Stomach (tissue), 4 donors: Measurements from ENCODE around the gene SBSN.

Experiments used
- POLR2A ChIP-seq, 4 donors: fragments of 450-650 bp; IDR thresholded peaks; one replicate each; pipeline ENCODE4 v1.6.1; 2016; ENCODE audit warnings: antibody characterized with exemption in 4 of 4, control low read depth in 2 of 4, mild to moderate bottlenecking in 1 of 4, moderate library complexity in 1 of 4
- TF ChIP-seq, protein P1 (sequence below), 7 experiments: fragments of 450-650 bp in 4 of 7; fragments of 200-600 bp in 3 of 7; sonication (generic) in 3 of 7; IDR thresholded peaks; one replicate each; pipeline ENCODE4 v1.5.1; 2016 to 2019; ENCODE audit warnings: antibody characterized with exemption in 7 of 7, control low read depth in 2 of 7, mild to moderate bottlenecking in 1 of 7

DNA sequence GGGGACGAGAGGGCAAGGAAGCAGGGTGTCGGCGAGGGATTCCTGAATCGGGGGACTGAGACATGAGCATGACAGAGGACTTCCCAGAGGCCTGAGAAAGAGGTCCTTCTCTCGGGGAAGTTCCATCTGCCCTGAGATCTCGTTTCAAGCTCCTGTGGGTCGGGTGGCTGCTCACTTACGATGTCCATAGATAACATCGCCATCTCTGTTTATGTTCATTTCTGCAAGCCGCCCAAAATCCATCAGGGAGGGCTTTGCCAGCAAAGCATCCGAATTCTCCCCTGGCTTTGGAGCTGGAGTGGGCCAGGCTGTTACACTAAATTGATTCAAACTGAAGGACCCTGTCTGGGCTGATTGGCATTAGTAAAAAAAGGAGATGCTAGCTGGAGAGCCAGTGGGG is 20.6 kb downstream of the SBSN start:
- TF ChIP-seq, protein P1, sequence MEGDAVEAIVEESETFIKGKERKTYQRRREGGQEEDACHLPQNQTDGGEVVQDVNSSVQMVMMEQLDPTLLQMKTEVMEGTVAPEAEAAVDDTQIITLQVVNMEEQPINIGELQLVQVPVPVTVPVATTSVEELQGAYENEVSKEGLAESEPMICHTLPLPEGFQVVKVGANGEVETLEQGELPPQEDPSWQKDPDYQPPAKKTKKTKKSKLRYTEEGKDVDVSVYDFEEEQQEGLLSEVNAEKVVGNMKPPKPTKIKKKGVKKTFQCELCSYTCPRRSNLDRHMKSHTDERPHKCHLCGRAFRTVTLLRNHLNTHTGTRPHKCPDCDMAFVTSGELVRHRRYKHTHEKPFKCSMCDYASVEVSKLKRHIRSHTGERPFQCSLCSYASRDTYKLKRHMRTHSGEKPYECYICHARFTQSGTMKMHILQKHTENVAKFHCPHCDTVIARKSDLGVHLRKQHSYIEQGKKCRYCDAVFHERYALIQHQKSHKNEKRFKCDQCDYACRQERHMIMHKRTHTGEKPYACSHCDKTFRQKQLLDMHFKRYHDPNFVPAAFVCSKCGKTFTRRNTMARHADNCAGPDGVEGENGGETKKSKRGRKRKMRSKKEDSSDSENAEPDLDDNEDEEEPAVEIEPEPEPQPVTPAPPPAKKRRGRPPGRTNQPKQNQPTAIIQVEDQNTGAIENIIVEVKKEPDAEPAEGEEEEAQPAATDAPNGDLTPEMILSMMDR (IDR thresholded peaks at IDR 0.05) = no peak
- no peak for TF ChIP-seq POLR2A (IDR thresholded peaks at IDR 0.05)
